ENCODE results near the gene ASXL1. TPM values are rescaled to one million over a fixed set of nuclear protein-coding genes. Genes with fewer than 3 reads are reported as not detected.
"Not testable (repeated sequence)": the region's sequence is repeated elsewhere in the genome, so short reads cannot be mapped to it uniquely, and the experiment has no call there.

ASXL1 gene
- total RNA-seq, 2 experiments from 2014 or later, result 155 to 162 TPM

GRCh38 chr20:32395066-32395465, 36.9 kb downstream of the ASXL1 start:
- intact Hi-C loops (cut with micrococcal nuclease), result no loop called here
- CTCF ChIA-PET, result interaction anchor here (0.6 kb wide), 1 partner anchor 74 kb away, joined by 7 read pairs; no protein-coding TSS in a partner anchor
- Mint-ChIP-seq H3K36me3 (ENCODE audit: low read depth) (peaks cover 56% of the 10 kb centered on the region), H3K27me3 (ENCODE audit: low read depth) (no peaks in the 10 kb centered on the region), H3K4me3 (no peak overlapping the region), H3K4me1 (ENCODE audit: low read depth) (peaks cover 32% of the 10 kb centered on the region), H3K9me3 (peaks cover 12% of the 10 kb centered on the region), H3K27ac (no peak overlapping the region)
- no peak for DNase-seq

- H3K9me3 Mint-ChIP-seq, result peaks cover 12% of the 10 kb centered on the region
- peaks cover 49% of the 10 kb centered on the region for H3K36me3 Mint-ChIP-seq (ENCODE audit: low read depth)
- H3K27ac Mint-ChIP-seq, result no peak overlapping the region
- H3K4me1 Mint-ChIP-seq (ENCODE audit: low read depth), result peaks cover 31% of the 10 kb centered on the region
- intact Hi-C loops (cut with micrococcal nuclease), result no loop called here
- no peaks in the 10 kb centered on the region for H3K27me3 Mint-ChIP-seq (ENCODE audit: low read depth)
- no peak overlapping the region for H3K4me3 Mint-ChIP-seq
- CTCF ChIA-PET, result interaction anchor here (0.6 kb wide), 1 partner anchor 738 kb away, joined by 3 read pairs; no protein-coding TSS in a partner anchor
- no peak for DNase-seq
Measured at GRCh38 chr20:32396646-32397160, 38.6 kb downstream of the ASXL1 start.

- Mint-ChIP-seq H3K4me3 (no peak overlapping the region), H3K27ac (no peak overlapping the region), H3K36me3 (ENCODE audit: low read depth) (peaks cover 47% of the 10 kb centered on the region), H3K27me3 (ENCODE audit: low read depth) (no peaks in the 10 kb centered on the region), H3K9me3 (peaks cover 12% of the 10 kb centered on the region), H3K4me1 (ENCODE audit: low read depth) (peaks cover 32% of the 10 kb centered on the region)
- DNase-seq, result no peak
- CTCF ChIA-PET, result interaction anchor here (0.5 kb wide), 1 partner anchor 11 kb away, joined by 5 read pairs; no protein-coding TSS in a partner anchor
- intact Hi-C loops (cut with micrococcal nuclease), result no loop called here
Measured at GRCh38 chr20:32397567-32398084, 39.5 kb downstream of the ASXL1 start.

GRCh38 chr20:32400476-32400875, 42.3 kb downstream of the ASXL1 start:
- H3K4me3 Mint-ChIP-seq, result no peak overlapping the region
- H3K9me3 Mint-ChIP-seq, result peaks cover 5% of the 10 kb centered on the region
- H3K27me3 Mint-ChIP-seq (ENCODE audit: low read depth), result no peaks in the 10 kb centered on the region
- CTCF ChIA-PET, result interaction anchor here (1.0 kb wide), 1 partner anchor 15 kb away, joined by 4 read pairs; no protein-coding TSS in a partner anchor
- DNase-seq, result no peak
- intact Hi-C loops (cut with micrococcal nuclease), result no loop called here
- peaks cover 27% of the 10 kb centered on the region for H3K36me3 Mint-ChIP-seq (ENCODE audit: low read depth)
- peaks cover 35% of the 10 kb centered on the region for H3K4me1 Mint-ChIP-seq (ENCODE audit: low read depth)
- H3K27ac Mint-ChIP-seq, result no peak overlapping the region

GRCh38 chr20:32404017-32404416, 45.9 kb downstream of the ASXL1 start:
- no peak for DNase-seq
- intact Hi-C loops (cut with micrococcal nuclease), result no loop called here
- Mint-ChIP-seq H3K9me3 (no peaks in the 10 kb centered on the region), H3K27ac (no peak overlapping the region), H3K36me3 (ENCODE audit: low read depth) (peaks cover 26% of the 10 kb centered on the region), H3K4me3 (no peak overlapping the region), H3K27me3 (ENCODE audit: low read depth) (no peaks in the 10 kb centered on the region), H3K4me1 (ENCODE audit: low read depth) (peaks cover 51% of the 10 kb centered on the region)
- CTCF ChIA-PET, result no interaction called here

- Mint-ChIP-seq H3K4me1 (ENCODE audit: low read depth) (peaks cover 47% of the 10 kb centered on the region), H3K36me3 (ENCODE audit: low read depth) (peaks cover 17% of the 10 kb centered on the region), H3K27ac (peak overlapping the region; percentile 7), H3K9me3 (no peaks in the 10 kb centered on the region), H3K4me3 (no peak overlapping the region), H3K27me3 (ENCODE audit: low read depth) (no peaks in the 10 kb centered on the region)
- intact Hi-C loops (cut with micrococcal nuclease), result loop anchor here (2.0 kb wide), 1 partner anchor 40 kb away; no protein-coding TSS in a partner anchor
- CTCF ChIA-PET, result interaction anchor here (0.6 to 1.1 kb wide), 2 partner anchors 26 to 45 kb away, joined by 3 read pairs; no protein-coding TSS in a partner anchor
- DNase-seq, result no peak
Measured at GRCh38 chr20:32406701-32407100, 48.6 kb downstream of the ASXL1 start.

GRCh38 chr20:32407131-32407750, 49.1 kb downstream of the ASXL1 start:
- DNase-seq, result peak; percentile 76
- CTCF ChIA-PET, result interaction anchor here (1.1 to 1.9 kb wide), 2 partner anchors 27 to 371 kb away, joined by 3 to 8 read pairs; no protein-coding TSS in a partner anchor
- Mint-ChIP-seq H3K4me1 (ENCODE audit: low read depth) (peaks cover 50% of the 10 kb centered on the region), H3K4me3 (peak overlapping the region; percentile 49), H3K27ac (peak overlapping the region; percentile 58), H3K36me3 (ENCODE audit: low read depth) (peaks cover 19% of the 10 kb centered on the region)
- H3K27me3 Mint-ChIP-seq (ENCODE audit: low read depth); H3K9me3 Mint-ChIP-seq: not testable (repeated sequence)
- intact Hi-C loops (cut with micrococcal nuclease), result loop anchor here (2.0 kb wide), 1 partner anchor 40 kb away; no protein-coding TSS in a partner anchor

GRCh38 chr20:32411955-32412706, 54.0 kb downstream of the ASXL1 start:
- intact Hi-C loops (cut with micrococcal nuclease), result no loop called here
- no peak overlapping the region for H3K4me3 Mint-ChIP-seq
- no peaks in the 10 kb centered on the region for H3K9me3 Mint-ChIP-seq
- H3K4me1 Mint-ChIP-seq (ENCODE audit: low read depth), result peaks cover 59% of the 10 kb centered on the region
- CTCF ChIA-PET, result interaction anchor here (0.6 to 1.2 kb wide), 2 partner anchors 27 to 366 kb away, joined by 3 to 5 read pairs; no protein-coding TSS in a partner anchor
- no peaks in the 10 kb centered on the region for H3K27me3 Mint-ChIP-seq (ENCODE audit: low read depth)
- H3K36me3 Mint-ChIP-seq (ENCODE audit: low read depth), result peaks cover 22% of the 10 kb centered on the region
- DNase-seq, result no peak
- H3K27ac Mint-ChIP-seq, result no peak overlapping the region

- no peak overlapping the region for H3K4me3 Mint-ChIP-seq
- no peak for DNase-seq
- CTCF ChIA-PET, result no interaction called here
- H3K27me3 Mint-ChIP-seq (ENCODE audit: low read depth), result no peaks in the 10 kb centered on the region
- H3K9me3 Mint-ChIP-seq, result no peaks in the 10 kb centered on the region
- peaks cover 19% of the 10 kb centered on the region for H3K36me3 Mint-ChIP-seq (ENCODE audit: low read depth)
- H3K4me1 Mint-ChIP-seq (ENCODE audit: low read depth), result peaks cover 63% of the 10 kb centered on the region
- intact Hi-C loops (cut with micrococcal nuclease), result no loop called here
- H3K27ac Mint-ChIP-seq, result no peak overlapping the region
Measured at GRCh38 chr20:32415494-32415893, 57.4 kb downstream of the ASXL1 start.

- Mint-ChIP-seq H3K4me3 (no peak overlapping the region), H3K27me3 (ENCODE audit: low read depth) (no peaks in the 10 kb centered on the region), H3K9me3 (no peaks in the 10 kb centered on the region), H3K4me1 (ENCODE audit: low read depth) (peaks cover 61% of the 10 kb centered on the region), H3K27ac (no peak overlapping the region), H3K36me3 (ENCODE audit: low read depth) (peaks cover 19% of the 10 kb centered on the region)
- CTCF ChIA-PET, result no interaction called here
- no peak for DNase-seq
- intact Hi-C loops (cut with micrococcal nuclease), result no loop called here
Measured at GRCh38 chr20:32416206-32416605, 58.1 kb downstream of the ASXL1 start.

GRCh38 chr20:32418376-32418775, 60.2 kb downstream of the ASXL1 start:
- Mint-ChIP-seq H3K27ac (no peak overlapping the region), H3K9me3 (no peaks in the 10 kb centered on the region), H3K36me3 (ENCODE audit: low read depth) (peaks cover 13% of the 10 kb centered on the region), H3K4me1 (ENCODE audit: low read depth) (peaks cover 50% of the 10 kb centered on the region), H3K27me3 (ENCODE audit: low read depth) (no peaks in the 10 kb centered on the region), H3K4me3 (no peak overlapping the region)
- CTCF ChIA-PET, result no interaction called here
- DNase-seq, result no peak
- intact Hi-C loops (cut with micrococcal nuclease), result loop anchor here (2.0 kb wide), 1 partner anchor 50 kb away; no protein-coding TSS in a partner anchor

- DNase-seq, result no peak
- intact Hi-C loops (cut with micrococcal nuclease), result no loop called here
- no peak overlapping the region for H3K4me3 Mint-ChIP-seq
- H3K4me1 Mint-ChIP-seq (ENCODE audit: low read depth), result peaks cover 26% of the 10 kb centered on the region
- no peaks in the 10 kb centered on the region for H3K27me3 Mint-ChIP-seq (ENCODE audit: low read depth)
- H3K27ac Mint-ChIP-seq, result no peak overlapping the region
- H3K36me3 Mint-ChIP-seq (ENCODE audit: low read depth), result peaks cover 20% of the 10 kb centered on the region
- no peaks in the 10 kb centered on the region for H3K9me3 Mint-ChIP-seq
- CTCF ChIA-PET, result interaction anchor here (0.6 kb wide), 1 partner anchor 116 kb away, joined by 3 read pairs; no protein-coding TSS in a partner anchor
Measured at GRCh38 chr20:32421290-32421689, 63.2 kb downstream of the ASXL1 start.

Data from activated naive CD4-positive, alpha-beta T cell treated with anti-CD3 and anti-CD28 coated beads for 36 hours (primary cell).